ENCODE results near the gene PHGDH. TPM values are rescaled to one million over a fixed set of nuclear protein-coding genes. Genes with fewer than 3 reads are reported as not detected.

PHGDH gene
- total and polyA plus RNA-seq, 2 donors (not counting 3 experiments of a cell fraction or from before 2014, with no cell fraction given): 37.9 to 120 TPM

GRCh38 chr1:119766374-119766794 lies 54.6 kb downstream of the PHGDH start:
- Histone ChIP-seq H3K4me2 (ENCODE audit: insufficient read depth, low read length) (no peak overlapping the region), H3K79me2 (ENCODE audit: control insufficient read depth, insufficient read depth, low read length) (no peaks in the 10 kb centered on the region), H3K9ac (replicated peaks; ENCODE audit: extremely low read depth, insufficient read depth, low read length) (no peak overlapping the region), H2AFZ (ENCODE audit: low read depth, low read length) (no peak overlapping the region), H4K20me1 (replicated peaks; ENCODE audit: control insufficient read depth, extremely low read depth, insufficient read depth, low read length) (no peaks in the 10 kb centered on the region), H3K27ac (ENCODE audit: insufficient read depth, low read depth, low read length) (no peak overlapping the region), H3K9me3 (replicated peaks; ENCODE audit: control insufficient read depth, insufficient read depth, low read length) (no peaks in the 10 kb centered on the region), H3K27me3 (ENCODE audit: control insufficient read depth in 2 of 2, insufficient read depth in 2 of 2, low read length in 2 of 2) (peaks cover 10 to 24% of the 10 kb centered on the region in 2 experiments), H3K4me1 (ENCODE audit: control insufficient read depth, extremely low read depth, insufficient read depth, low read length) (no peaks in the 10 kb centered on the region), H3K9me1 (replicated peaks; ENCODE audit: control insufficient read depth, extremely low read depth, insufficient read depth, low read length) (no peaks in the 10 kb centered on the region), H3K36me3 (ENCODE audit: control insufficient read depth in 2 of 2, extremely low read depth in 1 of 2, insufficient read depth in 2 of 2, low read length in 2 of 2) (no peaks in the 10 kb centered on the region), H3K4me3 (replicated peaks in 1 of 3; ENCODE audit: insufficient read depth in 1 of 3, low read depth in 1 of 3, low read length in 3 of 3) (no peak overlapping the region)
- intact Hi-C loops (cut with micrococcal nuclease): no loop called here
- CTCF ChIA-PET: interaction anchor here (0.7 to 1.4 kb wide), 4 partner anchors 10 to 42 kb away, joined by 3 to 6 read pairs (median 4); no protein-coding TSS in a partner anchor
- no peak for DNase-seq (ENCODE audit: low read depth, low spot score)
- POLR2A ChIA-PET: no interaction called here
- dilution Hi-C loops (cut with MboI; ENCODE audit: extremely low pct_ligation_motif_present, low sequenced_read_pairs): no loop called here
- BruUV-seq (replicated peaks): no TSS peak
- TF ChIP-seq FOS (IDR thresholded peaks at IDR 0.05; ENCODE audit: borderline replicate concordance, insufficient read depth, low read length): no peak
- TF ChIP-seq GATA2 (IDR thresholded peaks at IDR 0.05; ENCODE audit: insufficient read depth, insufficient read length, low read depth, low read length): no peak
- TF ChIP-seq POLR2AphosphoS5 (IDR thresholded peaks at IDR 0.05; ENCODE audit: insufficient read depth, low read depth, low read length): no peak
- no peak for TF ChIP-seq EZH2 (IDR thresholded peaks at IDR 0.05; ENCODE audit: borderline replicate concordance, low read depth, low read length, severe bottlenecking)
- no peak for TF ChIP-seq MYC (IDR thresholded peaks at IDR 0.05; ENCODE audit: low read depth, low read length)
- TF ChIP-seq MAX (IDR thresholded peaks at IDR 0.05; ENCODE audit: insufficient read depth, insufficient read length): no peak
- TF ChIP-seq JUN (IDR thresholded peaks at IDR 0.05; ENCODE audit: borderline replicate concordance, insufficient read depth, insufficient read length, low read depth): no peak
- TF ChIP-seq POLR2A (IDR thresholded peaks at IDR 0.05; ENCODE audit: low read depth, low read length): no peak
- TF ChIP-seq CTCF (IDR thresholded peaks at IDR 0.05; ENCODE audit: extremely low read depth in 1 of 2, insufficient read depth in 1 of 2, low read depth in 1 of 2, low read length in 2 of 2): no peak
- FAIRE-seq: no peak
